Muscle of back (tissue), 11 donors: ENCODE data around the gene TBC1D17. TPM values are rescaled to one million over a fixed set of nuclear protein-coding genes. Genes with fewer than 3 reads are reported as not detected.
A peak's percentile ranks its signal among the peaks of the same experiment; 100 is the strongest.

ENCODE experiments used
- DNase-seq, 3 donors: peaks; one replicate each; pipeline versions ENCODE4 v3.0.0 to v3.0.0-alpha.2; 2013
- polyA plus RNA-seq, 10 donors: library from polyadenylated mRNA; unstranded; fragments of 120-200 nt; gene quantifications; one replicate each; pipeline ENCODE4 v1.2.1, GENCODE V29; 2013; ENCODE audit not compliant: insufficient read length in 10 of 10

TBC1D17 gene
- polyA plus RNA-seq, 10 donors, result 28.2 to 39.9 (median 31.9) TPM

DNA sequence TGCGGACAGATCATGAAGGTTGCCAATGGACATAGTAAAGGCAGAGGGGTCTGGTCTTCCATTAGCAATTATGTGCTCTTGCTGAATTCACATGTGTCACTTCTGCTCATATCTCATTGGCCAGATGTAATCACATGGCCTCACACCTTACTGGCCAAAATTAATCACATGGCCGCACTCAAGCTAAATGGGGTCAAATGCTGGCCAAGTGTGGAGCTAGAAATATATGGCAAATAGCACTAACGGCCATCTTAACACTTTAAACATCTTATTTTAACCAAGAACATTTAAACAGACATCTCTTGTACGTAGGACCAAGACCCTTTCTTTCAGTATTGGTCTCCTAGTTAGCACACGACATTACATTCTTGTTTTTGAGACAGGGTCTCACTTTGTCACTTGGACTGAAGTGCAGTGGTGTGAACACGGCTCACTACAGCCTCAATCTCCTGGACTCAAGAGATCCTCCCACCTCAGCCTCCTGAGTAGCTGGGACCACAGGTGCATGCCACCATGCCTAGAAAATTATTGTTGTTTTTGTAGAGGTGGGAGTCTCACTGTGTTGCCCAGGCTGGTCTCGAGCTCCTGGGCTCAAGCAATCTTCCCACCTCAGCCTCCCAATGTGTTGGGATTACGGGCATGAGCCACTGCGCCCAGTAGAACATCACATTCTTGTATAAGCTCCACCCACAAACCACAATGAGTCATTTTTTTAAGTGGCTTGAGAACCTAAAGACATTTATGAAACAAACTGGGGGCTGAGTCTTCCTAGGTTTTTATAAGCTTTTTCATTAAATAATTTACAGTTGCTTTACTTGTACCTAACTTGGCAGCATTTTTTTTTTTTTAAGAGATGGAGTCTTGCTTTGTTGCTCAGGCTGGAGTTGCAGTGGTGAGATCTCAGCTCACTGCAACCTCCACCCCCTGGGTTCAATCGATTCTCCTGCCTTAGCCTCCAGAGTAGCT lies 29.5 kb upstream of the TBC1D17 start:
- DNase-seq, result peak in 1 of 3 donors; percentile 52

DNA sequence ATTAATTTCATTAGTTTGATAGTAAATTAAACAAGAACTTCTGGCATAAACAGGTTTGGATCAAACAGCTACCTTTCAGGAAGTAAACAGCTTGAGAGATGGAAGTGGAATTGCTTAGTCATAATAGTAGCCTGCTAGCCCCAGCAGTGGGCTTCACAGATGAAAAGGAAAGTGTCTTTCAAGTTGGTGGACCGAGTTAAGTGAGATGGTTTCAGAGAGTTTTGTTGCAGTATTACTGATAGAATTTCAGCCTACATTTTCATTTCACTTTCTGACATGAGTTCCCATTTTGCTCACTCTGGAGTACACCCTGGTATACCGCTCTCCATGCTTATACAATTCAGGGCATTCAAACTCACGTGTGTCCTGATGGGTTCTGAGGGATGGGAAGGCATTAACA lies 28.6 kb upstream of the TBC1D17 start:
- no peak for DNase-seq

DNA sequence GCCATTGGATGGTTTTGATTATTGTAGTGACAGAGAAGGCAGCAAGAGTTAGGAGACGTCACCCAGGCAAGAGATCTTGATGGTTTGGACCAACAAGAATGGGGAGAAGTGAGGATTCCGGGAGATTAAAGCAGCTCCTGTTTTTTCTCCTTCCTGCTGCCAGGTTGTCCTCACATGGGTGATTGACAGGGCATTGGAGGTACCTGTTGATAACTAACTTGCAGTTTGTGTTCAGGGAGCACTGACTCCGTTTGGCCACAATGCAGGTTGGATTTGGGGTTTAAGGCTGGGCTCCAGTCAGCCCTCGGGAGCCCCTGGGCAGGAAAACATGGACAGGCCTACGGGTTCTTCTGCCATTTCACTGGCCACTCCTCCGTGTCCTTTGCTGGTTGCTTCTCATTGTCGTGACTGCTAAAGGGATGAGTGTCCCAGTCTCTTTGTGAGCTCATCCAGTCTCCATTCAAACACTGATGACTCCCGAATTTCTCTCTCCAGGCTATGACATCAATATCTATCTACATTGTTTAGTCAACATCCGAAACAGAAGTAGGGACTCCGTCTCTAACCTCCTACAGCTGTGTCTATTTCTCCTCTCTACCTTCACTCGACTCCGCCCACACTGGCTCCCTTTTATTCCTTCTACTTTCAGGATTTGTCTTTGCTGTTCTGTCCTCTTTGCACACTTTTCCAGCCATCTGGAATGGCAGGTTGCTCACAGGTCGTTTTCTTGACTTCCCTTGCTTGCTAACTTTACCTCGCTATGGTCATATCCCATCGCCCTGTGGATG lies 27.9 kb upstream of the TBC1D17 start:
- DNase-seq, result no peak

DNA sequence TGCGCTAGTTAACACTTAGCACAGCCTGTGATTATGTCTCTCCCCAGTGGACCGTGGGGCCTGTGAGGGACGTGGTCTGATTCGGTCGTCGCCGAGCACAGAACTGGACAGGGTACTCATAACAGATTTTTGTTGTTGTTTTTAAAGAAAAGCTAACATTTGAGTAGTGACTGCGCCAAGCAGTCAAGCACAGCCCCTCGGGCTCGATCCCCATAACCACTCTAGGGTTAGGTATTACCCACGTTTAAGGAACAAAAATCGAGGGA lies 27.3 kb upstream of the TBC1D17 start:
- DNase-seq, result no peak

DNA sequence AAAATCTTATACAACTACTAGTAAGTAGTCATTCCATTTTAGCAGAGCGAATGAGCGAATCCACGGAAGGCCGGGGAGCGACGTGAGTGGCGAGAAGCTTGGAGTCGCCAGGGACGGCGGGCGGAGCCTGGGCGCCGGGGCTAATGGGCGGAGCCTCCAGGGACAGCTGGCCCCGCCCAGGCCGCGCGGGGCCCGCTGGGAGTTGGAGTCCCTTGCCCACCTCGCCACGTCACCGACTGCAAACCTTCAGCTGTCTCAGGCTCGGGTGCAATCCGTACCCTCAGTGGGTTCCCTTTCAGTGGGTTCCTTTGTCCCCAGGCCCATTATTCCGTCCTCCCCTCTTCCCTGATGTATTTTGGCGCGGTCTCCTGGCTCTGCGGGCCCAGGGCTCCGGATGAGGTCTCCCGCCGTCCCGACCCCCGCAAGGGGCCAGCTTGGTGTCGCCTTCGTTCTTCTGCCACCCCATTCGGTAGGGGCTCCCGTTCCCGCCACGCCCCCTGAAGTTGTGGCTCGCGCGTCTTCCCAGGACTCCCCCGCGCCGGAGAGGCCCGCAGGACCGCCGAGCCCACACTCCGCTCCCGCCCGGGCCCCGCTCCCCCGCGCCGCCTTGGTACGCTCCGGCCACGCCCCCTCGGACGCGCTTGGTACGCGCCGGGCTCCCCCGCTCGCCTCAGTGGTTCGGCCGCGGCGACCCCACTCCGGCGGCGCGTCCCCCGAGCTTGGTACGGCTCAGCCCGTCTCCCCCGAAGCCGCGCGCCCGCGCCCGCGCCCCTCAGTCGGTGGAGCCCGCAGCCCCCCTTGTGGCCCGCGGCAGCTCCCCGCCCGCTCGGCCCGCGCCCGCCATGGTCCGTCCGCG lies 26.8 kb upstream of the TBC1D17 start, which contains the start of gene PTOV1:
Gene PTOV1, plus strand, starts transcription at position 673 of the 856 bp plus-strand sequence.
- peak; percentile 89 to 96 (median 92) for DNase-seq

DNA sequence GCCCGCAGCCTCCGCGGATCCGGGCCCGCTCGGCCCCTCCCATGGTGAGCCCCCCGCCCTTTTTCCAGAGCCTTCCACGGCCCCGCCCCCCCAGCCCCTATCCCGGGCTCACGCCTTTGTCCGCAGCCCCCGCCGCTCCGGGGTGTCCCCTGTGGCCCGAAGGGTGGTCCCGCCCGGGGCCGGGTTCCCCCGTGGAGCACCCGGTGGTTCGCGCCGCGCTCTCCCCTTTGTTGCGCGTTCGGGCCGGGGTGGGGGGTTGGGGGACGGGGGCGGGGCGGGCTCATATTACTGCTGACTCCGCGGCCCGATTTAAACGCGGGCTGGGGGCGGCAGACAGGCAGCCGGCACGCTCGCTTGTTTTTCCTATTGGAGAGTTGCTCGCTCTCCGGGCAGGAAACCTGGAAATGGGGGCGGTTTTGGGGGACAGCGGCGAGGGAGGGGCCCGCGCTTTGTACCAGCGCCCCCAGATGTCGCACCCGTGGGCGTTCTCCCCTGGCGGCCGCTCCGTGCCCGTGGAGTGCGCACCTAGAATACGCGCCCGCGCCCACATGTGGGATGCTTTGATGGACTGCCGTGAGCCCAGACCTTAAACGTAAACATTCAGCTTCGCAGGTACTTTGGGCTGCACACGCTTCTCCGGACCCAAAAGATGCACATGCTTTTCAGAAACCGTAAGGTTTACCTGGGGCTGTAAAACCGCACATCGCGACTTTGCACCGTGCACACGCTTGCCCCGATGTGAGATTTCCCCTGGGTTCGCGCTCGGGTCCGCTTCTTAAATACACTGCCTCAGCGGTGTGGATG lies 25.8 kb upstream of the TBC1D17 start:
- peak in 2 of 3 donors; percentile 44 to 70 for DNase-seq

DNA sequence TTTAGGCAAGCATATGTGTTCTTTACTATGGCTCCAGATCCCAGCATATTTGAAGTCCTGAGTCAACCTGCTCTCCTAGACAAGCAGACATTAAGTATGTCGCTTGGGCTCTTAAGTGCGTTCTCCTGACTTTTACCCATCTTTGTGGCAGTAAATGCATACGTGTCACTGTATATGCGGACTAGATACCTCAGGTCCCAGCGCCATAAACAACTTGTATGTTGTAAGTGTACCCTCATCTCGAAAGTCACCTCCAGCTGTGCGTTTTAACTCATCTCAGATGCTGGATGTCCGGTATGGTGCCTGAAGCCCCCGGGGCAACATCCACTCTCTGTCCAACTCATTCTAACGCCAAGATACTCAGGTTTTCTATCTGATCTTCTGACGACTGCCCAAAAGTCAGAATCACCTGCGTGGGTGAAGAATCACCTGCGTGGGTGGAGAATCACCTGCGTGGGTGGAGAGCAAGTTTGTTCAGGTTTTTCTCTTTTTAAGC lies 24.8 kb upstream of the TBC1D17 start:
- DNase-seq, result no peak

DNA sequence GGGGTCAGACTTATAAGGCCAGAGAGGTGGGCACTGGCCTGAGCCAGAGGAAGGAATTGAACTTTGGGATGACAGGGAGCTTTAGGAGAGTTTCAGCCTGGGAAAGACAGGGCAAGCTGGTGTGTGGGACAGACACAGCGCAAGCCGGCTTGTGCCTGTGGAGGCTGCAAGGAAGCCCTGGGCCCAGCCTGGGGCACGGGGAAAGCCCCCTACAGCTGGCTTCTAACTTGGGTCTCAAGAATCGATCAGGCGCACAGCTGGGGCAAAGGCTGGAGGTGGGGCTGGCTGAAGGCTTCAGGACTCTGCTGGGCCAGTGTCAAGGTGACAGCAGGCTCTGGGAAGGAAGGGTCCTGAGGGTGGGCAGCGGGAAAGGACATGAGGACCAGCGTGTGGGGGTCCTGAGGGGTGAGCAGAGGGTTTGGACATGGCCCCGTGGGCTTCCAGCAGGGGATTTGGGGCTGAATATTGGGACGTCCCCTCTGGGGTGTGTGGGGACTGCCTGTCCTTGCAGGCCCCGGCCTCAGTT lies 23.6 kb upstream of the TBC1D17 start:
- no peak for DNase-seq

DNA sequence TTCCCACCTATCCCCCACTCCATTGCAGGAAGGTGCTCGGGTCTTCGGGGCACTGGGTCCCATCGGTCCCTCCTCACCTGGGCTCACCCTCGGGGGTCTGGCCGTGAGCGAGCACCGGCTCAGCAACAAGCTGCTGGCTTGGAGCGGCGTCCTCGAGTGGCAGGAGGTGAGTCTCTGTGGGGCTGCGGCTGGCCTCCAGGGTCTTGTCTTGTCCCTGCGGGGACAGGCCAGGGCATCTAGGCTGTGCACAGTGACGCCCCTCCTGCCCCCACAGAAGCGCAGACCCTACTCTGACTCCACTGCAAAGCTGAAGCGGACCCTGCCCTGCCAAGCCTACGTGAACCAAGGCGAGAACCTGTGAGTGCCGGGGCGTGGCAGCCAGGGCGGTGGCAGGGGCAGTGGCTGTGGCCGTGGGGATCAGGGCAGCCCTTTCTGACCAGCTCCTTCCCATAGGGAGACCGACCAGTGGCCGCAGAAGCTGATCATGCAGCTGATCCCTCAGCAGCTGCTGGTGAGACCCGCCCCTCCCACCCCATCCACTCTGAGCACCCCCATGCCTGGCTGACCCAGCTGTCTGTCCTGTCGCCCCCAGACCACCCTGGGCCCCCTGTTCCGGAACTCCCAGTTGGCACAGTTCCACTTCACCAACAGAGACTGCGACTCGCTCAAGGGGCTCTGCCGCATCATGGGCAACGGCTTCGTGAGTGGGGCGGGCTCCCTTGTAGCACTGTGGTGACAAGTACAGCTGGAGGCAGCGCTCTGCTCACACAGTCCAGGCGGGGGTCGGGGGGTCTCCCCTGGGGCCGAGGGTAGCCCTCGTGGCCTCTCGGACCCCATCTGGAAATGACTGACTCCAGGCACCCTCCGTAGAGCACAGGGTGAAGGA lies 22.9 kb upstream of the TBC1D17 start:
- DNase-seq, result no peak

DNA sequence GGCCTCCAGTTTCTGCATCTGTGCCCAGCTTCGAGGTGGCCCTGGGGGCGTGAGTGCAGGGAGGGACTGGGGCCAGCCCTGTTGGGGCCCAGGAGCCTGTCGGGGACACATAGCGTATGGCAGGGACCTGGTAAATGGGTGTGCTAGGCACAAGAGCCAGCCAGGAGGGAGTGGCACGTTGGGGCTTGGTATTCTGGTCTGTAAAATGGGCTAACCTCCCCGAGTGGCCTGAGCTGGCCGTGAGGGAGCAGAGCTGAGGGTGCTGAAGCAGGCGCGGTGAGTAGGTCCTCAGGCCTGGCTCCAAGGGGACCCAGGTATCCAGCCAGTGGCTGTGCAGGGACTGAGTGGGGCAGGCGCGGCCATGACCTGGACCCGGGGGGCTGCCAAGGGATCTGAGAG lies 22.2 kb upstream of the TBC1D17 start:
- no peak for DNase-seq

DNA sequence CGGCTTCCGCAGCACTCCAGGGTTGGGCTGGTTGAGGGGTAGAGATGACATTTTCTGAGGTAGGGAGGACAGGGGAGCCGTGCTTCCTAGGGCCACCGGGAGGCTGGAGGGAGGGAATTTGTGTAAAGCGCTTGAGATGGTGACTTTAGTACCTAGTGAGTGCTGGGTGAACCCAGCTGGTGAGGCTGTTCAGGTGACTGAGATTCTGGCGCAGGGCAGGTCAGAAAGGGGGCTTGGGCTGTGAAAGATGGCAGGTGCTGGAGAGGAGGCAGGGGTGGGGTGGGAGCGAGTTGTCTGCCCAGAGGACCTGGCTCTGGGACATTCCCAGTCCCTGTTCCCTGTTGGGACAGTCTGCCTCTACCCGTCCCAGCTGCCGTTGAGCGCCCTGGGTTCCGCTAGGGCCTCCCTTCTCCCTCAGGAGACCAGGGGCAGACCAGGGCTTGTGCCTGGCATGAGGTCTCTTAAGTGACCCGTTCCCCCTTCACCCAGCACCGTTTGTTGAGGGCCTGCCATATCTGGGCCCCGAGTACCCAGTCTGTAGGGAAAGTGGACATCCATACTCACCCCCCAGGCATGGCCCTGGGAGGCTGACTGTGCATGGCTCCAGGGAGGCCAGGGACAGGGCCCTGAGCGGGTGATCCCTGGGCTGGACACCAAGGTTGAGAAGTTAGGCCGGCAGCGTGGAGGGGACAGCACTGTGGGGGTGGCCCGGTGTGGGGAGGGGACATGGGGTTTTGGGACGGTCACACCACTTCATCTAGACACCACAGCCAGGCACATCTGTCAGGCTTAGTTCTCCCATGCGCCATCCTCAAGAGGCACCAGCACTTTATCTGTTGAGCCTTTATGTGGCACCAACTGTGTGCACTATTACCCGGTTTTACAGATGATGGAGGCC lies 21.6 kb upstream of the TBC1D17 start:
- no peak for DNase-seq

DNA sequence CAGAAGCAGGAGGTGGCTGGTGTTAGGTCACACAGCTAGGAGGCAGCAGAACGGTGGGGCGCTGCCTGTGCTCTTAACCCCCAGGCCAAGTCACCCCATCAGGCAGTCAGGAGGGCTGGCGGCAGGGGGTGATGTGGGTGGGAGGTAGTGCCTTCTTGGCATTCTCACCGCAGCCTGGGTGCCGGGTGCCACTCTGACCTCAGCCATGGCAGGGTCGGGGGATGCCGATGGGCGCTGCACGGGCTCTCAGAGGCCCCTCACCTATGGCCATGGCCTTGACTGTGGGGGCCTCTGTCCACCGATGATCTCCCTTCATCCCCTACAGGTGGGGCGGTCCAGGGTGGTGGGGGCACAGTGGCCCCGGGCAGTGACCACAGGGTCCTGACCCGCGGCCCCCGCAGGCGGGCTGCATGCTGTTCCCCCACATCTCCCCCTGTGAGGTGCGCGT lies 20.9 kb upstream of the TBC1D17 start:
- DNase-seq, result no peak

DNA sequence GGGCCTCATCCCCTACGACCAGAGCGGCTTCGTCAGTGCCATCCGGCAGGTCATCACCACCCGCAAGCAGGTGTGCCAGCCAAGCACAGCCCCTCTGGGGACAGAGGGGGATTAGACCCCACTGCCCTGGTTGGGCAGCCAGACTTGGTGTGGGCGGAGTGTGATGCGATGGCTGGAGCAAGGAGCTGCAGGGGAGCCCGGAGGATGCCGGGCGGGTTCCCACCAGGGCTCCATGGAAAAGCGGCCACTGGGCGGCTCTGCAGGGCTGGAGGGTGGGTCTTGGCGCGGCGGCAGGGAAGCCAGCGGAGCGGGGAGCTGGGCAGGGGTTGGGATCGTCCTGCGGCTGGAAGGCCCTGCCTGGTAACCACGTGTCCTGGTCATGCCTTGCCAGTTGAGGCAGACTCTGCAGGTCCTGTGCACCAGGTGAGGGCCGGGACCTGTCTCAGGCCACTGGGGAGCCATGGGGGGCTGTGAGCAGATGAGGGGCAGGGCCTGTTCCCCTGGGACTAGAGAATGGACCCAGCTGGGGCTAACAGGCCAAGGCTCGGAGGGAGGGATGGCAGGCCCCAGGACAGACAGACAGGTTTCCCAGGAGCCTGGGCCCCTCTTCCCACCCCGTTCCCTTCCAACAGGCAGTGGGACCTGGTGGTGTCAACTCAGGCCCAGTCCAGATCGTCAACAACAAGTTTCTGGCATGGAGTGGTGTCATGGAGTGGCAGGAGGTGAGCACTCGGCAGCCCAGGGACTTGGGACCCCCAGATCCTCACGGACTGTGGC lies 20.3 kb upstream of the TBC1D17 start:
- DNase-seq, result no peak

DNA sequence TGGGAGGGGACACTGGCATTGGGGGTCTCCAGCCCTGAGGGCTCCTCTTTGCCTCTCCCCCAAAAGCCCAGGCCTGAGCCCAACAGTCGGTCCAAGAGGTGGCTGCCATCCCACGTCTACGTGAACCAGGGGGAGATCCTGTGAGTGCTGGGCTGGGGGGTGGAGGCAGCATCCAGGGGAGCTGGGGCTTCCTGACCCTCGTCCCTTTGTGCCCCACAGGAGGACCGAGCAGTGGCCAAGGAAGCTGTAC lies 19.7 kb upstream of the TBC1D17 start:
- no peak for DNase-seq

DNA sequence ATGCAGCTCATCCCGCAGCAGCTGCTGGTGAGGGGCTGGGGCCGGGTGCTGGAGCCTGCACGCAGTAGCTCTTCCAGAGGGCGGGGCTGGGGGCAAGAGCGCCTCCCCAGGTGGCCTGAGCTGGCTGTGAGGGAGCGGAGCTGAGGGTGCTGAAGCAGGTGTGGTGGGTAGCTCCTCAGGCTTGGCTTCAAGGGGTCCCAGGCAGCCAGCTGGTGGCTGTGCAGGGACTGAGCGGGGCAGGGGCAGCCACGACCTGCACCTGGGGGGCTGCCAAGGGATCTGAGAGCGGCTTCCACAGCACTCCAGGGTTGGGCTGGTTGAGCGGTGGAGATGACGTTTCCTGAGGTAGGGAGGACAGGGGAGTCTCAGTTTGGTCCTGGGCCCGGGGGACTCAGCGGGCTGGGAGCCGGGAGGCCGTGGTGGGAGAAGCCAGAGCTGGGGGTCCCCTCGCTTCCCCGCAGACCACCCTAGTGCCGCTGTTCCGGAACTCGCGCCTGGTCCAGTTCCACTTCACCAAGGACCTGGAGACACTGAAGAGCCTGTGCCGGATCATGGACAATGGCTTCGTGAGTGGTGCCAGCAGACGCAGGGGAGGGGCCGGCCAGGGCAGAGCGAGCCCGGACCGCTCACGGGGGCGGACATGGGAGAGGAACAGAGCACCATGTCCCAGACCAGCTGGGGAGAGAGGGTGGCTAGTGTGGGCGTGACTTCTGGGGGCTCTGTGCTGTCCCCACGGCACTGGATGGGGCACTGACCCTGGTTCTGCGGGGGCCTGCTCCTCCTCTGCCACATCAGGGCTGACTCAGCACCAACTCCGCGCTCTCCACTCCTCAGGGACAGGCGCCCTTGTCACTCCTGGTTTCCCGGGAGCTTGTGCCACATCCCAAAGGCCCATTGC lies 19.2 kb upstream of the TBC1D17 start:
- DNase-seq, result no peak

DNA sequence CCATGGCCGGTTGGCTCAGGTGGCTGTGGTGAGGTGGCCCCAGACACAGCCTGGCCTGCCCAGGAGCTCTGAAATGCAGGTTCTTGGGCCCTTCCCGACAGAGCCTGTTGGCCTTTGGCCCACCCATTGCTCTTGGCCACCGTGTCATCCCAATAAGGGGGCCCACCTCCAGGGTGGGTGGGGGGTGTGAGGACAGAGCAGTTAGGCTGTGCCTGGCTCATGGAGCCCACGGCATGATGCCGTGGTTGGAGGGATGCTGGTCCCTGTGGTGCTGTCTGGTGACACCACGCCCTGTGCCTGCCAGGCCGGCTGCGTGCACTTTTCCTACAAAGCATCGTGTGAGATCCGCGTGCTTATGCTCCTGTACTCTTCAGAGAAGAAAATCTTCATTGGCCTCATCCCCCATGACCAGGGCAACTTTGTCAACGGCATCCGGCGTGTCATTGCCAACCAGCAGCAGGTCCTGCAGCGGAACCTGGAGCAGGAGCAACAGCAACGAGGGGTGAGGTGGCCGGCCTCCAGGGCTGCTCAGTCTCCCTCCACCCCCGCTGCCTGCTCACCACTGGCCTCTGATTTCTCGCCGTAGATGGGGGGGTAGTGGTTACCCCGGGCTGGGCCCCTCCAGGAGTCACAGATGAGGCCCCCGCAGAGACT lies 17.7 kb upstream of the TBC1D17 start:
- no peak for DNase-seq
